Retinal pigment epithelial cell (primary cell): Measurements from ENCODE around the gene LMF1.

Source experiments
- DNase-seq: peaks from one replicate; pipeline ENCODE4 v3.0.0-alpha.2; 2010; ENCODE audit warnings: low read depth
- H3K4me3 ChIP-seq: 2 replicates; pipeline ENCODE4 v1.5.1; 2011; ENCODE audit warnings: mild to moderate bottlenecking, low read length, control low read depth, moderate library complexity
- TF ChIP-seq, protein P1 (sequence below): conservative IDR thresholded peaks from 2 replicates; pipeline ENCODE4 v1.5.1; 2011; ENCODE audit warnings: low read depth, low read length, control low read depth, inconsistent platforms

The LMF1 gene

DNA sequence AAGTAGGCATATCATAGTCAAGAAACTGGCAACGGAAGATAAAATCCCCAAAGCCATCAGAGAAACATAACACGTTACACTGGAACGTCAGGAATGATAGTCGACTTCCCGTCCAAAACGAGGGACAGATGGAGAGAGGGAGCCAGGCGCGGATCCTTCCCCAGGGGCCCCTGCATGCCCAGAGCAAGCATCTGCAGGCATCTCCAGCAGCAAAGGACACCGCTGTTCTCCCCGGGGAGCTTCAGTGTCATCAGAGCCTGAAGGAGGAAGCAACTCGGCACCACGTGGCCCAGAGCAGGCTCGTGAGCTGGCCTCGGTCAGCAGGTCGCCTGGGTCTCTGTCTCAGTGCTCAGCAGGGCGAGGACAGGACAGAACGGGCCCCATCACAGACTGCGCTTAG lies 50.1 kb downstream of the LMF1 start:
- H3K4me3 ChIP-seq = no peak overlapping the region
- DNase-seq = no peak
- TF ChIP-seq, protein P1, sequence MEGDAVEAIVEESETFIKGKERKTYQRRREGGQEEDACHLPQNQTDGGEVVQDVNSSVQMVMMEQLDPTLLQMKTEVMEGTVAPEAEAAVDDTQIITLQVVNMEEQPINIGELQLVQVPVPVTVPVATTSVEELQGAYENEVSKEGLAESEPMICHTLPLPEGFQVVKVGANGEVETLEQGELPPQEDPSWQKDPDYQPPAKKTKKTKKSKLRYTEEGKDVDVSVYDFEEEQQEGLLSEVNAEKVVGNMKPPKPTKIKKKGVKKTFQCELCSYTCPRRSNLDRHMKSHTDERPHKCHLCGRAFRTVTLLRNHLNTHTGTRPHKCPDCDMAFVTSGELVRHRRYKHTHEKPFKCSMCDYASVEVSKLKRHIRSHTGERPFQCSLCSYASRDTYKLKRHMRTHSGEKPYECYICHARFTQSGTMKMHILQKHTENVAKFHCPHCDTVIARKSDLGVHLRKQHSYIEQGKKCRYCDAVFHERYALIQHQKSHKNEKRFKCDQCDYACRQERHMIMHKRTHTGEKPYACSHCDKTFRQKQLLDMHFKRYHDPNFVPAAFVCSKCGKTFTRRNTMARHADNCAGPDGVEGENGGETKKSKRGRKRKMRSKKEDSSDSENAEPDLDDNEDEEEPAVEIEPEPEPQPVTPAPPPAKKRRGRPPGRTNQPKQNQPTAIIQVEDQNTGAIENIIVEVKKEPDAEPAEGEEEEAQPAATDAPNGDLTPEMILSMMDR = no peak

DNA sequence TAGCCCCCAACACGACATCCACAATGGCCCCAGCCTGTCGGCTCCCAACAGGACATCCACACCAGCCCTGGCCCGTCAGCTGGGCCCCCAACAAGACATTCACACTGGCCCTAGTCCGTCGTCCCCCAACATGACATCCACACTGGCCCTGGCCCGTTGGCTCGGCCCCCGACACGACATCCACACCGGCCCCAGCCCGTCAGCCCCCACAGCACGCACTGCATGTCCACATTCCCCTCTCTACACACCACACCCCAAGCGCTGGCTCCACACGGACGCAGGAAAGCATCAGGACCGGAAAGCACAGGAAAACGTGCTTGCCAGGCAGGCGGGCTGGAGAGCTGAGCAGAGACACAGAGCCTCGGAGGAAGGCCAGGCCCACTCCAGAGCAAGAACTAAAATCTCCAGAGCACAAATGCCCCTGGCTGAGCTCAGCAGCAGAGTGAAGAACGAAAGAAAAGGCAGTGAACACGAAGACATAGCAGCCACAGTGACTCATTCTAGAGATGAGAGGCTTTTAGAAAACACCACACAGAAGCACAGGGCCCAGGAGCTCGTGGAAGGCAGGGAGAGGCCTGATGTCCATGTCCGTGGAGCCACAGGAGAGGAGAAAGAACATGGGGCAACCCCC lies 50.6 kb downstream of the LMF1 start:
- H3K4me3 ChIP-seq = no peak overlapping the region
- TF ChIP-seq, protein P1 = no peak
- no peak for DNase-seq

DNA sequence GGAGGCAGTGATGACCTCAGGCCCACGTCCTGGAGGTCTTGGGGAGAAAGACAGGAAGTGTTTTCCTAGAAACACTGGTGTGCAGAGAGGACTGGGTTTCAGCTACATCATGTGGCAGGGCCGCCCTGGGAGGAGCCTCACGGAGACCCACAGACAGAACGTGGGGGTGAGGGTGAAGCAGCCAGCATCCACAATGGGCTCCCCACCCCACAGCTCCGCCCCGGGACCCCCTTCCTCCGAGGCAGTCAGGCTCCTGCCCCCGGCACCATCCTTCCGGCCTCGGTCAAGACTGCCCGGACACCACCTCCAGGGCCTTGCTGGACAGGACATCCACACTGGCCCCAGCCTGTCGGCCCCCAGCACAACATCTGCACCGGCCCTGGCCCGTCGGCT lies 51.1 kb downstream of the LMF1 start:
- TF ChIP-seq, protein P1 = no peak
- no peak for DNase-seq
- H3K4me3 ChIP-seq = no peak overlapping the region

DNA sequence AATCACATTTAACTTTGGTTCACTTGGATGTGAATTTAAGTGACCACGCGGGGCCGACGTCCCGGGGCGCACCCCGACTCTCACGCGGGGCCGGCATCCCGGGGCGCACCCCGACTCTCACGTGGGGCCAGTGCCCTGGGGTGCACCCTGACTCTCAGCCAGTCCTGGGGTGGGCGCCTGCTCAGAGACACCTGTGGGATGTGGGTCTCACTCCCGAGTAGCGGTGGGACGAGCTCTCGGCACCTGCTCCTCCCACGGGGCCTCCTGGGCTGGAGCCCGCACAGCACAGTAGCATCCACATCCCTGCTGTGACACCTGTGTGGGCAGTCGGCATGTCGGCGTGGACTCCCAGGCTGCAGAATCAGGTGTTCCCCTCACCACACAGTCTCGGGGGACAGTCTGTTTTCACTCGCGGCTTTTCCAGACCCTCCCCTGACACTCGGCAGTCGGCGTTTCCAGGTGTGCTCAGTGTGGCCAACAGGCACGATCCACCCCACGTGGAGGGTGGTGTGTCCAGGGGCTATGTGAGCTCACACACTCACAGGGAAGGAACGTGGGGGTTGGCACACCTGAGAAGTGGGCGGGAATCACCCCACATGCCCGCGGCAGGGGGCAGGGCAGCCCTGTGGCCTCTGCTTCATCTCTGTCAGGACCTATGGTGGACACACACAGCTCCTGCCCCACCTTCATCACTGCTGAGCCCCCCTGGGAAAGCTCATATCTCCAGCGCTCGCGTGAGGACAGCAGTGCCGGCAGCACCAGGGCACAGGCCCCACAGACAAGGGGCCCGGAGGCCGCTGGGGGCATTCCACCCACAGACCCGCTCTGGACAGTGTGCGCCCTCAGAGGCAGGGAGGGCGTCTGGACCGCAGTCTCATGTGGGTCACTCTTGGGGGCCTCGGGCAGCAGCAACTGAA lies 51.8 kb downstream of the LMF1 start:
- TF ChIP-seq, protein P1 = no peak
- no peak overlapping the region for H3K4me3 ChIP-seq
- no peak for DNase-seq

DNA sequence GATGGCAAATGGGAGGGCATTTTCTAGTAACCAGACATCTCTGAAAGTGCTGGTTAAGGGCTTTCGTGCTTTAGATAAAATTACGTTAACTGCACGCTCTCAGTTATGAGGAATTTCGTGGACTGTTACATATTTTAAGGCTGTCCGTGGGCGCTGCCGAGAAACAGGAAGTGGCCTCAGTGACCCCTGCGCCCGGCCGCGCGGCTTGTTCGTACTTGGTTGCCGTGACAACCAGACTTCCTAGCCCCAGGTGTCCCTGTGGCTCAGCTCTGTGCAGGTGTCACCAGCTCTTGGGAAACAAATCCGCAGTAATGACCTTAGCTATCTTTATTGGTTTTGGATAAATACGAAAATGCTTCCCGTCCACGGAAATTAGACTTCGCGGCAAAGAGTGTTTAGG lies 52.7 kb downstream of the LMF1 start:
- no peak for DNase-seq
- no peak overlapping the region for H3K4me3 ChIP-seq
- TF ChIP-seq, protein P1 = no peak

DNA sequence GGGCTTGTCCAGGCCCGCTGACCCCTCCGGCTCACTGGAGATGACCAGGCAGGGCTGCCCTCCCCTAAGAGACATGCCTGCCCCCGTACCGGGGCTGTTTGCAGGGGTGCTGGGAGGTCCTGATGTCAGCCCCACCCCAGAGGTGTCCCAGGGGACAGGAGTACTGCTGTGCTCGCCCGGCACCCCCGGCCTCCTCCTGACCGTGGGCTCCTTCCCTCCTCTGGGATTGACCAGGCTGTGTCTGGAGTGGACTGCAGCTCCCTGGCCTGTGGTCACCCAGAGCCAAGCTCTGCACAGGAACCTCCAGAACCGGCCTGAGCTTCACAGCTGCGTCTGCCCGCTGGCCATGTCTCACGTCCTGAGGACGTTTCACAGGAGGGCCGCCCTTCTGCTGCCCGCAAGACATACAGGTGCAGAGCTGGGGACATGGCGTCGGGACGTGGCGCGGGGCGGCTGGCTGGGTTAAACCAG lies 53.2 kb downstream of the LMF1 start:
- no peak for DNase-seq
- TF ChIP-seq, protein P1 = no peak
- no peak overlapping the region for H3K4me3 ChIP-seq
